NB4 (cell line): ENCODE results near the gene SULT4A1.
"Not testable (repeated sequence)": the region's sequence is repeated elsewhere in the genome, so short reads cannot be mapped to it uniquely, and the experiment has no call there.

Experiments used
- CTCF ChIP-seq: IDR thresholded peaks from one replicate; pipeline ENCODE4 v1.5.1; 2012; ENCODE audit warnings: low read depth, low read length
- MAX ChIP-seq: IDR thresholded peaks from 2 replicates; pipeline ENCODE4 v1.6.1; 2011; ENCODE audit warnings: low read depth, low read length
- MYC ChIP-seq: IDR thresholded peaks from 2 replicates; pipeline ENCODE4 v1.6.1; 2011; ENCODE audit warnings: low read depth, low read length

DNA sequence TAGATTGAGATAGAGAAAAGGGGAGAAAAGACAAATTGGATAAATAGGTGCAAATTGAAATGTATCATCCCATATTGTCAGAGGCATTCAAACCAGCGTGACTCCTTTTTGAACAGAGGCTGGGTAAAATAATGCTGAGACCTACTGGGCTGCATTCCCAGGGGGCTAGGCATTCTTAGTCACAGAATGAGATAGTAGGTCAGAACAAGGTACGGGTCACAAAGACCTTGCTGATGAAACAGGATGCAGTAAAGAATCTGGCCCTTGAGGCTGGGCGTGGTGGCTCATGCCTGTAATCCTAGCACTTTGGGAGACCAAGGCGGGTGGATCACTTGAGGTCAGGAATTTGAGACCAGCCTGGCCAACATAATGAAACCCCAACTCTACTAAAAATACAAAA lies 6.7 kb upstream of the SULT4A1 start:
- not testable (repeated sequence) for TF ChIP-seq MAX, CTCF, MYC
